Dendritic cell treated with granulocyte-macrophage colony-stimulating factor and Interleukin-4, amounts not matched to agents 40 ng/mL and 50 ng/mL, for 4 days (primary cell): ENCODE measurements around the gene PCDHGA12.
"Not testable (repeated sequence)": the region's sequence is repeated elsewhere in the genome, so short reads cannot be mapped to it uniquely, and the experiment has no call there.

Experiments
- H3K27ac Mint-ChIP-seq: one replicate; pipeline ENCODE4 v1.8.0; 2022; ENCODE audit warnings: mild to moderate bottlenecking, mixed read lengths
- H3K27me3 Mint-ChIP-seq: one replicate; pipeline ENCODE4 v1.8.0; 2022; ENCODE audit warnings: mild to moderate bottlenecking, mixed read lengths
- H3K36me3 Mint-ChIP-seq: one replicate; pipeline ENCODE4 v1.8.0; 2022; ENCODE audit warnings: low read depth, mixed read lengths
- H3K4me1 Mint-ChIP-seq: one replicate; pipeline ENCODE4 v1.8.0; 2022; ENCODE audit warnings: low read depth, mixed read lengths
- H3K4me3 Mint-ChIP-seq: one replicate; pipeline ENCODE4 v1.8.0; 2022; ENCODE audit warnings: mild to moderate bottlenecking, moderate library complexity, mixed read lengths
- H3K9me3 Mint-ChIP-seq: one replicate; pipeline ENCODE4 v1.8.0; 2022; ENCODE audit warnings: mixed read lengths
- intact Hi-C: fragments of 100-400 bp; cut with micrococcal nuclease; formaldehyde crosslinking; loops from one replicate; pipeline ENCODE4 v1.15.0; 2022

The PCDHGA12 gene

DNA sequence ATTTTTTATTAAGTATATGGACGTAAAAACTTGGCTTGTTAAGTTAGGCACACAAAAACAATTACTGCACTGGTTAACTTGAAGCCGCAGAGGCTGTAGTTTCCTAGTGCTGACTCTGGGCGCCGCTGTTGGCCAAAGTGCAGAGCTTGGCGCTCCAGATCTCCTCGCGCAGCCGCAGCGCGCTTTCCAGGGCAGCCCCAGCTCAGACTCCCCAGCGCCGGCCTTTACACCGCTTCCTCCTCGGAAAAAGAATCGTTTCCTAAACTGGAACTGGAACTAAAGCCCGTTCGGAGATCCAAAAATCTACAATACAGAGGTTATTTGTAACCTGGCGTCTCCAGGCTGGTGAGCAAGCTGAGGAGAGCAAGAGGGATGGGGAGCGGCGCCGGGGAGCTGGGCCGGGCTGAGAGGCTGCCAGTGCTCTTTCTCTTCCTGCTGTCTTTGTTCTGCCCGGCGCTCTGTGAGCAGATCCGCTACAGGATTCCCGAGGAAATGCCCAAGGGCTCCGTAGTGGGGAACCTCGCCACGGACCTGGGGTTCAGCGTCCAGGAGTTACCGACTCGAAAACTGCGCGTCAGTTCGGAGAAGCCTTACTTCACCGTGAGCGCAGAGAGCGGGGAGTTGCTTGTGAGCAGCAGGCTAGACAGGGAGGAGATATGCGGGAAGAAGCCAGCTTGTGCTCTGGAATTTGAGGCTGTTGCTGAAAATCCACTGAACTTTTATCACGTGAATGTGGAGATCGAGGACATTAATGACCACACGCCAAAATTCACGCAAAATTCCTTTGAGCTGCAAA lies 32.4 kb upstream of the PCDHGA12 start, which contains the start of gene PCDHGB5:
PCDHGB5 (plus strand) TSS at position 192 of the 796 bp plus-strand sequence; CDS start at position 373, 181 bp downstream.
- peaks cover 74% of the 10 kb centered on the region for H3K27me3 Mint-ChIP-seq
- H3K36me3 Mint-ChIP-seq, intact Hi-C loops, H3K27ac Mint-ChIP-seq, H3K4me1 Mint-ChIP-seq: not testable (repeated sequence)
- peak within 1 kb of the TSS; percentile 67 for H3K4me3 Mint-ChIP-seq
- peaks cover 49% of the 10 kb centered on the region for H3K9me3 Mint-ChIP-seq

DNA sequence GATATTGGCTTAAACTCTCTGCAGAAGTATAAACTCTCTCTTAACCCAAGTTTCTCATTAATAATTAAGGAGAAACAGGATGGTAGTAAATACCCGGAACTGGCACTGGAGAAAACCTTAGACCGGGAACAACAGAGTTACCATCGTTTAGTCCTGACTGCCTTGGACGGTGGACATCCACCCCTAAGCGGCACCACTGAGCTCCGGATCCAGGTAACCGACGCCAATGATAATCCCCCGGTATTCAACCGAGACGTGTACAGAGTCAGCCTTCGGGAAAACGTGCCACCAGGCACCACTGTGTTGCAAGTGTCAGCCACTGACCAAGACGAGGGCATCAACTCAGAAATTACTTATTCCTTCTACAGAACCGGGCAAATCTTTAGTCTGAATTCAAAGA lies 31.7 kb upstream of the PCDHGA12 start:
- no peaks in the 10 kb centered on the region for H3K36me3 Mint-ChIP-seq
- H3K27ac Mint-ChIP-seq, result no peak overlapping the region
- no peaks in the 10 kb centered on the region for H3K4me1 Mint-ChIP-seq
- peaks cover 49% of the 10 kb centered on the region for H3K9me3 Mint-ChIP-seq
- intact Hi-C loops, result no loop called here
- H3K27me3 Mint-ChIP-seq, result peaks cover 74% of the 10 kb centered on the region
- H3K4me3 Mint-ChIP-seq, result no peak overlapping the region

DNA sequence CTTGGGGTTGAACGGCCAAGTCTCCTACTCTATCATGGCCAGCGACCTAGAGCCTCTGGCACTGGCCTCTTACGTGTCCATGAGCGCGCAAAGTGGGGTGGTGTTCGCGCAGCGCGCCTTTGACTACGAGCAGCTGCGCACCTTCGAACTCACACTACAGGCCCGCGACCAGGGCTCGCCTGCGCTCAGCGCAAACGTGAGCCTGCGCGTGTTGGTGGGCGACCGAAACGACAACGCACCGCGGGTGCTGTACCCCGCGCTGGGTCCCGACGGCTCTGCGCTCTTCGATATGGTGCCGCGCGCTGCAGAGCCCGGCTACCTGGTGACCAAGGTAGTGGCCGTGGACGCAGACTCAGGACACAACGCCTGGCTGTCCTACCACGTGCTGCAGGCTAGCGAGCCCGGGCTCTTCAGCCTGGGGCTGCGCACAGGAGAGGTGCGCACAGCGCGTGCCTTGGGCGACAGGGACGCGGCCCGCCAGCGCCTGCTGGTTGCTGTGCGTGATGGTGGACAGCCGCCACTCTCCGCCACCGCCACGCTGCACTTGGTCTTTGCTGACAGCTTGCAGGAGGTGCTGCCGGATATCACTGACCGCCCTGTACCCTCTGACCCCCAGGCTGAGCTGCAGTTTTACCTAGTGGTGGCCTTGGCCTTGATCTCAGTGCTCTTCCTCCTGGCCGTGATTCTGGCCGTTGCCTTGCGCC lies 30.6 kb upstream of the PCDHGA12 start:
- Mint-ChIP-seq H3K4me1 (no peaks in the 10 kb centered on the region), H3K4me3 (no peak overlapping the region), H3K27ac (no peak overlapping the region), H3K27me3 (peaks cover 76% of the 10 kb centered on the region), H3K36me3 (no peaks in the 10 kb centered on the region), H3K9me3 (peaks cover 45% of the 10 kb centered on the region)
- intact Hi-C loops, result no loop called here

DNA sequence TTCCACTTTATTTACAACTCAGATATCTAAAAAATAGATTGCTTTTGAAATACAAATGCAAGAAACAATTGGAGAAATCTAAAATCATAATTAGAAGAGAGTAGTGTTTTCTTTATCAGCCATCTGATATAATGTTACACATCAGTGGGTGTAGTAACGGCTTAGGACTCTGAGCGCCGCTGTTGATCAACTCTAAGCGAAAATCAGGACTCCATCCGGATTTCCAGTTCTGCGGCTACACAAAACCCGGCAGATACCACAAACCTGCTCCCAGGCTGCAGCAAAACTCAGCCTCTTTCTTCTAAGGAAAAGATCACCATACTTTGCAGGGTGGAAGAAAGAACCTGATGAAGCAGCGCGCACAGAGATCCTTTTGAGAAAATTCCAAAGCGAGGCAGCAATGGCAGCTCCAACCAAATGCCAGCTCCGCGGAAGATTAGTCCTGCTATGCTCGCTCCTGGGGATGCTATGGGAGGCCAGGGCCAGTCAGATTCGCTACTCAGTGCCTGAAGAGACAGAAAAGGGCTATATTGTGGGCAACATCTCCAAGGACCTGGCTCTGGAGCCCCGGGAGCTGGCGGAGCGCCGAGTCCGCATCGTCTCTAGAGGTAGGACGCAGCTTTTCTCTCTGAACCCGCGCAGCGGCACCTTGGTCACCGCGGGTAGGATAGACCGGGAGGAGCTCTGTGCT lies 27.6 kb upstream of the PCDHGA12 start, which contains the start of gene PCDHGA9:
PCDHGA9 (plus strand) TSS at position 226 of the 691 bp plus-strand sequence; CDS start at position 401, 175 bp downstream.
- Mint-ChIP-seq H3K9me3 (peaks cover 38% of the 10 kb centered on the region), H3K36me3 (no peaks in the 10 kb centered on the region), H3K4me1 (no peaks in the 10 kb centered on the region), H3K27ac (no peak within 1 kb of the TSS), H3K27me3 (peaks cover 77% of the 10 kb centered on the region), H3K4me3 (no peak within 1 kb of the TSS)
- intact Hi-C loops, result no loop called here

DNA sequence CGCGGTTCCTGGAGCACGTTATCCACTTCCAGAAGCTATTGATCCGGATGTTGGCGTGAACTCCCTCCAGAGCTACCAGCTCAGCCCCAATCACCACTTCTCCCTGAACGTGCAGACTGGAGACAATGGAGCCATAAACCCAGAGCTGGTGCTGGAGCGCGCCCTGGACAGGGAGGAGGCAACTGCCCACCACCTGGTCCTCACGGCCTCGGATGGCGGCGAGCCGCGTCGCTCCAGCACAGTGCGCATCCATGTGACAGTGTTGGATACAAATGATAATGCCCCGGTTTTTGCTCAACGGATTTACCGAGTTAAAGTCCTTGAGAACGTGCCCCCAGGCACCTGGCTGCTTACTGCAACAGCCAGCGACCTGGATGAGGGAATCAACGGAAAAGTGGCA lies 26.9 kb upstream of the PCDHGA12 start:
- peaks cover 5% of the 10 kb centered on the region for H3K4me1 Mint-ChIP-seq
- H3K4me3 Mint-ChIP-seq, result no peak overlapping the region
- intact Hi-C loops, result no loop called here
- no peaks in the 10 kb centered on the region for H3K36me3 Mint-ChIP-seq
- no peak overlapping the region for H3K27ac Mint-ChIP-seq
- H3K27me3 Mint-ChIP-seq, result peaks cover 80% of the 10 kb centered on the region
- H3K9me3 Mint-ChIP-seq, result peaks cover 44% of the 10 kb centered on the region

GRCh38 chr5:141407790-141408505 lies 22.4 kb upstream of the PCDHGA12 start, which contains the start of gene PCDHGB6:
PCDHGB6 (plus strand) TSS chr5:141408021; CDS start chr5:141408203, 182 bp downstream.
- intact Hi-C loops, H3K4me1 Mint-ChIP-seq, H3K27ac Mint-ChIP-seq, H3K36me3 Mint-ChIP-seq: not testable (repeated sequence)
- H3K27me3 Mint-ChIP-seq, result peaks cover 84% of the 10 kb centered on the region
- H3K4me3 Mint-ChIP-seq, result peak within 1 kb of the TSS; percentile 74
- H3K9me3 Mint-ChIP-seq, result peaks cover 41% of the 10 kb centered on the region

DNA sequence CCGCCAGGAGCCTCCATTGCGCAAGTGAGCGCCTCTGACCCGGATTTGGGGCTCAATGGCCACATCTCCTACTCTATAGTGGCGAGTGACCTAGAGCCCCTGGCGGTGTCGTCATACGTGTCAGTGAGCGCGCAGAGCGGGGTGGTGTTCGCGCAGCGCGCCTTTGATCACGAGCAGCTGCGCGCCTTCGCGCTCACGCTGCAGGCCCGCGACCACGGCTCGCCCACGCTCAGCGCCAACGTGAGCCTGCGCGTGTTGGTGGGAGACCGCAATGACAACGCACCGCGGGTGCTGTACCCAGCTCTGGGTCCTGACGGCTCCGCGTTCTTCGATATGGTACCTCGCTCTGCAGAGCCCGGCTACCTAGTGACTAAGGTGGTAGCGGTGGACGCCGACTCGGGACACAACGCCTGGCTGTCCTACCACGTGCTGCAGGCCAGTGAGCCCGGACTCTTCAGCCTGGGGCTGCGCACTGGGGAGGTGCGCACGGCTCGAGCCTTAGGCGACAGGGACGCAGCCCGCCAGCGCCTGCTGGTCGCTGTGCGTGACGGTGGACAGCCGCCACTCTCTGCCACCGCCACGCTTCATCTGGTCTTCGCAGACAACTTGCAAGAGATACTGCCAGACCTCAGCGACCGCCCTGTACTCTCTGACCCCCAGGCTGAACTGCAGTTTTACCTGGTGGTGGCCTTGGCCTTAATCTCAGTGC lies 20.6 kb upstream of the PCDHGA12 start:
- H3K4me3 Mint-ChIP-seq, result no peak overlapping the region
- H3K36me3 Mint-ChIP-seq, result no peaks in the 10 kb centered on the region
- H3K4me1 Mint-ChIP-seq, result peaks cover 18% of the 10 kb centered on the region
- intact Hi-C loops, result loop anchor here (10.0 kb wide), 1 partner anchor 85 kb away; the partner anchor contains the start of gene TAF7
- H3K9me3 Mint-ChIP-seq, result peaks cover 28% of the 10 kb centered on the region
- H3K27ac Mint-ChIP-seq, result no peak overlapping the region
- peaks cover 84% of the 10 kb centered on the region for H3K27me3 Mint-ChIP-seq

- Mint-ChIP-seq H3K27me3 (peaks cover 81% of the 10 kb centered on the region), H3K9me3 (peaks cover 28% of the 10 kb centered on the region), H3K4me1 (peaks cover 23% of the 10 kb centered on the region), H3K27ac (no peak overlapping the region), H3K4me3 (no peak overlapping the region), H3K36me3 (no peaks in the 10 kb centered on the region)
- intact Hi-C loops, result loop anchor here (10.0 kb wide), 1 partner anchor 87 kb away; the partner anchor contains the start of gene TAF7
Observed at GRCh38 chr5:141411575-141411974, 18.7 kb upstream of the PCDHGA12 start.

- intact Hi-C loops, result loop anchor here (10.0 kb wide), 1 partner anchor 88 kb away; the partner anchor contains the start of gene TAF7
- Mint-ChIP-seq H3K36me3 (peaks cover 4% of the 10 kb centered on the region), H3K9me3 (peaks cover 25% of the 10 kb centered on the region), H3K27ac (no peak within 1 kb of the TSS), H3K4me3 (peak within 1 kb of the TSS; percentile 66), H3K4me1 (peaks cover 26% of the 10 kb centered on the region), H3K27me3 (peaks cover 81% of the 10 kb centered on the region)
Observed at GRCh38 chr5:141412854-141413539, 17.3 kb upstream of the PCDHGA12 start, which contains the start of gene PCDHGA10. PCDHGA10 (plus strand) TSS chr5:141412987; CDS start chr5:141413176, 189 bp downstream.

- H3K4me1 Mint-ChIP-seq, result peaks cover 26% of the 10 kb centered on the region
- no peak overlapping the region for H3K27ac Mint-ChIP-seq
- peaks cover 81% of the 10 kb centered on the region for H3K27me3 Mint-ChIP-seq
- H3K9me3 Mint-ChIP-seq, result peaks cover 25% of the 10 kb centered on the region
- H3K4me3 Mint-ChIP-seq, result peak overlapping the region; percentile 66
- peaks cover 4% of the 10 kb centered on the region for H3K36me3 Mint-ChIP-seq
- intact Hi-C loops, result loop anchor here (10.0 kb wide), 1 partner anchor 89 kb away; the partner anchor contains the start of gene TAF7
Observed at GRCh38 chr5:141413540-141414069, 16.7 kb upstream of the PCDHGA12 start.

- Mint-ChIP-seq H3K4me1 (peaks cover 30% of the 10 kb centered on the region), H3K27me3 (peaks cover 81% of the 10 kb centered on the region), H3K9me3 (peaks cover 22% of the 10 kb centered on the region)
- not testable (repeated sequence) for H3K4me3 Mint-ChIP-seq, H3K27ac Mint-ChIP-seq, H3K36me3 Mint-ChIP-seq
- intact Hi-C loops, result loop anchor here (10.0 kb wide), 1 partner anchor 90 kb away; the partner anchor contains the start of gene TAF7
Observed at GRCh38 chr5:141414548-141415274, 15.6 kb upstream of the PCDHGA12 start.
